HG02642 (cell line): ENCODE data around the gene CRB3.

Experiments used
- ATAC-seq: cut with Tn5 transposase; IDR thresholded peaks from one replicate; pipeline ENCODE4 v1.9.1; 2021; ENCODE audit warnings: mild to moderate bottlenecking; ENCODE audit not compliant: unreplicated experiment, poor library complexity

CRB3 gene

GRCh38 chr19:6465006-6465405 is 935 bp downstream of the CRB3 start:
- no peak for ATAC-seq

GRCh38 chr19:6465663-6466062 is 1.6 kb downstream of the CRB3 start:
- no peak for ATAC-seq

- ATAC-seq = no peak
Measured at GRCh38 chr19:6466526-6467248, 2.6 kb downstream of the CRB3 start.

GRCh38 chr19:6467384-6467783 is 3.3 kb downstream of the CRB3 start:
- no peak for ATAC-seq

- no peak for ATAC-seq
Measured at GRCh38 chr19:6470173-6470572, 6.1 kb downstream of the CRB3 start.

- ATAC-seq = no peak
Measured at GRCh38 chr19:6471076-6471475, 7.0 kb downstream of the CRB3 start.

GRCh38 chr19:6472713-6473112 is 8.6 kb downstream of the CRB3 start:
- ATAC-seq = no peak

GRCh38 chr19:6473647-6474046 is 9.6 kb downstream of the CRB3 start:
- ATAC-seq = no peak

- no peak for ATAC-seq
Measured at GRCh38 chr19:6475321-6476108, 11.4 kb downstream of the CRB3 start.

GRCh38 chr19:6476155-6476895 is 12.3 kb downstream of the CRB3 start:
- no peak for ATAC-seq

GRCh38 chr19:6476896-6477431 is 12.9 kb downstream of the CRB3 start:
- no peak for ATAC-seq

- ATAC-seq = no peak
Measured at GRCh38 chr19:6478815-6479214, 14.7 kb downstream of the CRB3 start.

GRCh38 chr19:6479836-6480398 is 15.8 kb downstream of the CRB3 start:
- ATAC-seq = no peak

- no peak for ATAC-seq
Measured at GRCh38 chr19:6480848-6481415, 16.9 kb downstream of the CRB3 start.

- peak; percentile 78 for ATAC-seq
Measured at GRCh38 chr19:6481541-6482342, 17.7 kb downstream of the CRB3 start, which contains the start of gene DENND1C. Gene DENND1C (minus strand): TSS chr19:6481787. CDS start chr19:6481695, 92 bp downstream.

- ATAC-seq = no peak
Measured at GRCh38 chr19:6482343-6482686, 18.2 kb downstream of the CRB3 start.

GRCh38 chr19:6483235-6483634 is 19.2 kb downstream of the CRB3 start:
- ATAC-seq = no peak

- no peak for ATAC-seq
Measured at GRCh38 chr19:6484230-6484629, 20.2 kb downstream of the CRB3 start.

GRCh38 chr19:6484831-6485230 is 20.8 kb downstream of the CRB3 start:
- no peak for ATAC-seq
